Right lobe of liver (tissue), 4 donors: ENCODE data around the gene ACAN.

Source experiments
- POLR2A ChIP-seq: fragments of 450-650 bp; IDR thresholded peaks from one replicate; pipeline ENCODE4 v1.6.1; 2017; ENCODE audit warnings: antibody characterized with exemption, mild to moderate bottlenecking
- TF ChIP-seq, protein P1 (sequence below), 4 donors: fragments of 200-600 bp in 3 of 4; fragments of 450-650 bp in 1 of 4; IDR thresholded peaks; one replicate each; pipeline versions ENCODE4 v1.5.1 to v1.8.0; 2016 to 2022; ENCODE audit warnings: antibody characterized with exemption in 4 of 4, mild to moderate bottlenecking in 2 of 4
- donor health status: DM: no; HTN: no; CAD: no.
- donor health status: DM: no; HTN: no; CAD: no.
- donor health status: DM: no; HTN: yes; CAD: no.

DNA sequence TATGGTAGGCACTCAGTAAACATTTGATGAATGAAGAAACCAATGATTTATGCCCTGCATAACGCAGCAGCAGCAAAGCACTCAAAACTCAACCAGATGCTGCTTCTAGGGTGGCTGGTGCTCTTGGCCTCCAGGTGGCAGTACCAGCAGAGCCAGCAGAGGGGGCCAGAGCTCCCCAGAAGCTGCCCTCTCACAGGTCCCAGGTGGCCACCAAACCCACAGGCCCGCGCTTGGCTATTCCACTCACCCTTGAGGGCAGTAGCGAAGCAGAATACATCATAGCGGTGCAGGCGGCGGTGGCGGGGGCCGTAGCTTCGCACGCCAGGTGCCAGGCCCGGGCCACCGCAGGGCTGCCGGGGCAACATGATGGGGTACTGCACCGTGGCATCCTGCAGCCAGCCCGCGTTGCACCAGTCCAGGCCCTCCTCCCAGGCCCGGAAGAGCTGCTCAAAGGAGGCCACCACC is 75.5 kb downstream of the ACAN start:
- TF ChIP-seq, protein P1, sequence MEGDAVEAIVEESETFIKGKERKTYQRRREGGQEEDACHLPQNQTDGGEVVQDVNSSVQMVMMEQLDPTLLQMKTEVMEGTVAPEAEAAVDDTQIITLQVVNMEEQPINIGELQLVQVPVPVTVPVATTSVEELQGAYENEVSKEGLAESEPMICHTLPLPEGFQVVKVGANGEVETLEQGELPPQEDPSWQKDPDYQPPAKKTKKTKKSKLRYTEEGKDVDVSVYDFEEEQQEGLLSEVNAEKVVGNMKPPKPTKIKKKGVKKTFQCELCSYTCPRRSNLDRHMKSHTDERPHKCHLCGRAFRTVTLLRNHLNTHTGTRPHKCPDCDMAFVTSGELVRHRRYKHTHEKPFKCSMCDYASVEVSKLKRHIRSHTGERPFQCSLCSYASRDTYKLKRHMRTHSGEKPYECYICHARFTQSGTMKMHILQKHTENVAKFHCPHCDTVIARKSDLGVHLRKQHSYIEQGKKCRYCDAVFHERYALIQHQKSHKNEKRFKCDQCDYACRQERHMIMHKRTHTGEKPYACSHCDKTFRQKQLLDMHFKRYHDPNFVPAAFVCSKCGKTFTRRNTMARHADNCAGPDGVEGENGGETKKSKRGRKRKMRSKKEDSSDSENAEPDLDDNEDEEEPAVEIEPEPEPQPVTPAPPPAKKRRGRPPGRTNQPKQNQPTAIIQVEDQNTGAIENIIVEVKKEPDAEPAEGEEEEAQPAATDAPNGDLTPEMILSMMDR (IDR thresholded peaks at IDR 0.05), result peak; percentile 31 to 59 (median 52)
- no peak for TF ChIP-seq POLR2A
